Thoracic aorta (tissue), 2 donors: ENCODE data around the gene PARP15. TPM values are rescaled to one million over a fixed set of nuclear protein-coding genes. Genes with fewer than 3 reads are reported as not detected.

Experiments
- ATAC-seq: fragments of 150-250 bp; one replicate; pipeline ENCODE4 v1.8.0; 2017; ENCODE audit warnings: low read depth; ENCODE audit not compliant: insufficient number of reproducible peaks, low FRiP score
- DNase-seq: peaks from one replicate; pipeline ENCODE4 v3.0.0-alpha.2; 2020; ENCODE audit warnings: low spot score
- H3K27ac ChIP-seq, 2 donors: fragments of 200-600 bp; sonication (generic); 1 replicate in 1 of 2; 2 replicates in 1 of 2; pipeline ENCODE4 v1.5.1; 2016; ENCODE audit warnings: mild to moderate bottlenecking in 2 of 2, moderate library complexity in 2 of 2
- H3K27me3 ChIP-seq: fragments of 200-600 bp; sonication (generic); replicated peaks from 2 replicates; pipeline ENCODE4 v1.6.0; 2016; ENCODE audit warnings: mild to moderate bottlenecking; ENCODE audit not compliant: insufficient read depth
- H3K36me3 ChIP-seq: fragments of 200-600 bp; sonication (generic); one replicate; pipeline ENCODE4 v1.5.1; 2016
- H3K4me1 ChIP-seq, 2 donors: fragments of 200-600 bp; sonication (generic); 1 replicate in 1 of 2; 2 replicates in 1 of 2; pipeline versions ENCODE4 v1.5.1 to v1.6.0; 2016; ENCODE audit warnings: low read depth in 2 of 2, mild to moderate bottlenecking in 1 of 2; ENCODE audit not compliant: control insufficient read depth in 1 of 2
- H3K4me3 ChIP-seq: fragments of 200-600 bp; sonication (generic); 2 replicates; pipeline ENCODE4 v1.5.1; 2016; ENCODE audit warnings: mild to moderate bottlenecking
- H3K9me3 ChIP-seq: fragments of 200-600 bp; sonication (generic); 2 replicates; pipeline ENCODE4 v1.5.1; 2016
- total RNA-seq, 2 donors: library from RNA; depleted of rRNA; stranded (reverse); fragments of >200 nt; gene quantifications; one replicate each; pipeline versions ENCODE4 v1.1.0 to v1.2.3, GENCODE V29; 2016
- TF ChIP-seq, protein P1 (sequence below): fragments of 200-600 bp; sonication (generic); IDR thresholded peaks from one replicate; pipeline ENCODE4 v1.5.1; 2019; ENCODE audit warnings: antibody characterized with exemption

Gene PARP15
- total RNA-seq, 2 donors from 2014 or later, result 4.0 to 4.1 TPM

GRCh38 chr3:122602011-122602710 lies 24.7 kb downstream of the PARP15 start:
- DNase-seq (no peak), ATAC-seq (no peak)
- H3K4me3 ChIP-seq, result no peak overlapping the region
- no peaks in the 10 kb centered on the region for H3K27me3 ChIP-seq
- no peaks in the 10 kb centered on the region for H3K4me1 ChIP-seq
- H3K9me3 ChIP-seq, result no peaks in the 10 kb centered on the region
- TF ChIP-seq, protein P1, sequence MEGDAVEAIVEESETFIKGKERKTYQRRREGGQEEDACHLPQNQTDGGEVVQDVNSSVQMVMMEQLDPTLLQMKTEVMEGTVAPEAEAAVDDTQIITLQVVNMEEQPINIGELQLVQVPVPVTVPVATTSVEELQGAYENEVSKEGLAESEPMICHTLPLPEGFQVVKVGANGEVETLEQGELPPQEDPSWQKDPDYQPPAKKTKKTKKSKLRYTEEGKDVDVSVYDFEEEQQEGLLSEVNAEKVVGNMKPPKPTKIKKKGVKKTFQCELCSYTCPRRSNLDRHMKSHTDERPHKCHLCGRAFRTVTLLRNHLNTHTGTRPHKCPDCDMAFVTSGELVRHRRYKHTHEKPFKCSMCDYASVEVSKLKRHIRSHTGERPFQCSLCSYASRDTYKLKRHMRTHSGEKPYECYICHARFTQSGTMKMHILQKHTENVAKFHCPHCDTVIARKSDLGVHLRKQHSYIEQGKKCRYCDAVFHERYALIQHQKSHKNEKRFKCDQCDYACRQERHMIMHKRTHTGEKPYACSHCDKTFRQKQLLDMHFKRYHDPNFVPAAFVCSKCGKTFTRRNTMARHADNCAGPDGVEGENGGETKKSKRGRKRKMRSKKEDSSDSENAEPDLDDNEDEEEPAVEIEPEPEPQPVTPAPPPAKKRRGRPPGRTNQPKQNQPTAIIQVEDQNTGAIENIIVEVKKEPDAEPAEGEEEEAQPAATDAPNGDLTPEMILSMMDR, result no peak
- H3K27ac ChIP-seq, result no peak overlapping the region
- H3K36me3 ChIP-seq, result no peaks in the 10 kb centered on the region

- no peaks in the 10 kb centered on the region for H3K36me3 ChIP-seq
- no peaks in the 10 kb centered on the region for H3K27me3 ChIP-seq
- no peak overlapping the region for H3K4me3 ChIP-seq
- no peak for ATAC-seq
- no peaks in the 10 kb centered on the region for H3K9me3 ChIP-seq
- H3K27ac ChIP-seq, result no peak overlapping the region
- TF ChIP-seq, protein P1, result no peak
- H3K4me1 ChIP-seq, result no peaks in the 10 kb centered on the region
- DNase-seq, result no peak
Observed at GRCh38 chr3:122603056-122603455, 25.6 kb downstream of the PARP15 start.

- no peaks in the 10 kb centered on the region for H3K27me3 ChIP-seq
- DNase-seq, result no peak
- TF ChIP-seq, protein P1, result no peak
- ATAC-seq, result no peak
- no peak overlapping the region for H3K4me3 ChIP-seq
- H3K27ac ChIP-seq, result no peak overlapping the region
- no peaks in the 10 kb centered on the region for H3K36me3 ChIP-seq
- no peaks in the 10 kb centered on the region for H3K9me3 ChIP-seq
- no peaks in the 10 kb centered on the region for H3K4me1 ChIP-seq
Observed at GRCh38 chr3:122606330-122606729, 28.9 kb downstream of the PARP15 start.

- H3K27me3 ChIP-seq, result no peaks in the 10 kb centered on the region
- DNase-seq, result no peak
- ATAC-seq, result no peak
- no peaks in the 10 kb centered on the region for H3K4me1 ChIP-seq
- TF ChIP-seq, protein P1, result no peak
- H3K9me3 ChIP-seq, result no peaks in the 10 kb centered on the region
- H3K27ac ChIP-seq, result no peak overlapping the region
- H3K36me3 ChIP-seq, result no peaks in the 10 kb centered on the region
- H3K4me3 ChIP-seq, result no peak overlapping the region
Observed at GRCh38 chr3:122608916-122609315, 31.5 kb downstream of the PARP15 start.

- Histone ChIP-seq H3K27me3 (no peaks in the 10 kb centered on the region), H3K9me3 (no peaks in the 10 kb centered on the region), H3K27ac (no peak overlapping the region), H3K4me3 (no peak overlapping the region), H3K36me3 (no peaks in the 10 kb centered on the region), H3K4me1 (no peaks in the 10 kb centered on the region)
- DNase-seq (no peak), ATAC-seq (no peak)
- TF ChIP-seq, protein P1, result no peak
Observed at GRCh38 chr3:122609798-122610559, 32.5 kb downstream of the PARP15 start.
